IPS DF 6.9 (cell line): ENCODE results near the gene EDARADD.

Experiments
- DNase-seq: peaks from one replicate; pipeline ENCODE4 v3.0.0-alpha.2; 2013; ENCODE audit warnings: low read depth, low spot score
- H3K27ac ChIP-seq: one replicate; pipeline ENCODE4 v1.5.1; 2013; ENCODE audit warnings: low read length, control low read depth
- H3K27me3 ChIP-seq: 2 replicates; pipeline ENCODE4 v1.6.1; 2013; ENCODE audit warnings: mild to moderate bottlenecking, low read length; ENCODE audit not compliant: control insufficient read depth, insufficient read depth
- H3K36me3 ChIP-seq: 2 replicates; pipeline ENCODE4 v1.6.1; 2013; ENCODE audit warnings: low read length; ENCODE audit not compliant: control insufficient read depth, insufficient read depth
- H3K4me1 ChIP-seq: 2 replicates; pipeline ENCODE4 v1.6.1; 2013; ENCODE audit warnings: low read length; ENCODE audit not compliant: control insufficient read depth, insufficient read depth
- H3K4me3 ChIP-seq: 2 replicates; pipeline ENCODE4 v1.5.1; 2013; ENCODE audit warnings: mild to moderate bottlenecking, low read length
- H3K9me3 ChIP-seq: 2 replicates; pipeline ENCODE4 v1.6.1; 2013; ENCODE audit warnings: low read length, inconsistent platforms; ENCODE audit not compliant: control insufficient read depth, insufficient read depth
- WGBS: extraction: QIAGEN DNeasy Blood & Tissue Kit; methylation state at CpG from one replicate; pipeline ENCODE4 v1.1.7; 2013; ENCODE audit warnings: mixed read lengths, missing lambda C conversion rate; ENCODE audit not compliant: insufficient read length, insufficient coverage; 5-methylcytosine and 5-hydroxymethylcytosine counted together

EDARADD gene

GRCh38 chr1:236511735-236512418 lies 117.8 kb downstream of the EDARADD start:
- Histone ChIP-seq H3K4me1 (no peaks in the 10 kb centered on the region; the same call in 1 of the 2 replicates), H3K27ac (no peak overlapping the region), H3K27me3 (no peaks in the 10 kb centered on the region), H3K4me3 (no peak overlapping the region), H3K36me3 (no peaks in the 10 kb centered on the region), H3K9me3 (no peaks in the 10 kb centered on the region)
- WGBS = no CpG with 5 or more reads among the region's 11 CpGs
- no peak for DNase-seq

GRCh38 chr1:236514703-236515442 lies 120.8 kb downstream of the EDARADD start:
- Histone ChIP-seq H3K4me1 (no peaks in the 10 kb centered on the region; the same call in 1 of the 2 replicates), H3K27me3 (no peaks in the 10 kb centered on the region), H3K27ac (no peak overlapping the region), H3K36me3 (no peaks in the 10 kb centered on the region), H3K9me3 (no peaks in the 10 kb centered on the region), H3K4me3 (no peak overlapping the region)
- no CpG with 5 or more reads among the region's 4 CpGs for WGBS
- no peak for DNase-seq

GRCh38 chr1:236515443-236515958 lies 121.4 kb downstream of the EDARADD start:
- no peaks in the 10 kb centered on the region for H3K36me3 ChIP-seq
- no CpG with 5 or more reads among the region's 4 CpGs for WGBS
- no peak for DNase-seq
- no peak overlapping the region for H3K27ac ChIP-seq
- H3K27me3 ChIP-seq = 0 out of 2 replicates have a peak, but pooled peaks cover under 1% of the 10 kb centered on the region
- no peak overlapping the region for H3K4me3 ChIP-seq
- no peaks in the 10 kb centered on the region for H3K9me3 ChIP-seq
- H3K4me1 ChIP-seq = no peaks in the 10 kb centered on the region; the same call in 1 of the 2 replicates

- no peaks in the 10 kb centered on the region for H3K9me3 ChIP-seq
- DNase-seq = no peak
- H3K4me1 ChIP-seq = no peaks in the 10 kb centered on the region; the same call in 1 of the 2 replicates
- no CpG with 5 or more reads among the region's 8 CpGs for WGBS
- no peaks in the 10 kb centered on the region for H3K36me3 ChIP-seq
- H3K4me3 ChIP-seq = no peak overlapping the region
- H3K27ac ChIP-seq = no peak overlapping the region
- H3K27me3 ChIP-seq = 0 out of 2 replicates have a peak, but pooled peaks cover 2% of the 10 kb centered on the region
Observed at GRCh38 chr1:236516929-236517704, 123.0 kb downstream of the EDARADD start.

GRCh38 chr1:236518322-236518721 lies 124.2 kb downstream of the EDARADD start:
- 100% methylated on average over 1 of the region's 5 CpGs for WGBS
- H3K27me3 ChIP-seq = 0 out of 2 replicates have a peak, but pooled peaks cover 2% of the 10 kb centered on the region
- H3K36me3 ChIP-seq = no peaks in the 10 kb centered on the region
- H3K4me3 ChIP-seq = no peak overlapping the region
- peaks cover 2% of the 10 kb centered on the region for H3K4me1 ChIP-seq
- H3K9me3 ChIP-seq = no peaks in the 10 kb centered on the region
- H3K27ac ChIP-seq = no peak overlapping the region
- DNase-seq = no peak

GRCh38 chr1:236520445-236521005 lies 126.4 kb downstream of the EDARADD start:
- H3K27me3 ChIP-seq = 0 out of 2 replicates have a peak, but pooled peaks cover 2% of the 10 kb centered on the region
- H3K4me1 ChIP-seq = peaks cover 2% of the 10 kb centered on the region
- no peak overlapping the region for H3K27ac ChIP-seq
- no peaks in the 10 kb centered on the region for H3K9me3 ChIP-seq
- no peak overlapping the region for H3K4me3 ChIP-seq
- no CpG with 5 or more reads among the region's 4 CpGs for WGBS
- no peak for DNase-seq
- no peaks in the 10 kb centered on the region for H3K36me3 ChIP-seq

- Histone ChIP-seq H3K4me1 (peaks cover 2% of the 10 kb centered on the region; the same call in 1 of the 2 replicates), H3K9me3 (no peaks in the 10 kb centered on the region), H3K4me3 (peak overlapping the region; percentile 85; the same call in 1 of the 2 replicates), H3K36me3 (no peaks in the 10 kb centered on the region), H3K27me3 (0 out of 2 replicates have a peak, but pooled peaks cover 2% of the 10 kb centered on the region), H3K27ac (no peak overlapping the region)
- DNase-seq = no peak
- WGBS = no CpG with 5 or more reads among the region's 26 CpGs
Observed at GRCh38 chr1:236522937-236523703, 129.0 kb downstream of the EDARADD start.

- no peak within 1 kb of the TSS for H3K27ac ChIP-seq
- DNase-seq = no peak
- H3K4me3 ChIP-seq = peak within 1 kb of the TSS; percentile 85
- no peaks in the 10 kb centered on the region for H3K9me3 ChIP-seq
- H3K27me3 ChIP-seq = 0 out of 2 replicates have a peak, but pooled peaks cover 2% of the 10 kb centered on the region
- peaks cover 2% of the 10 kb centered on the region; the same call in 1 of the 2 replicates for H3K4me1 ChIP-seq
- H3K36me3 ChIP-seq = no peaks in the 10 kb centered on the region
- no CpG with 5 or more reads among the region's 35 CpGs for WGBS
Observed at GRCh38 chr1:236523704-236524141, 129.6 kb downstream of the EDARADD start, which contains the start of gene LGALS8. Gene LGALS8 (plus strand): TSS chr1:236523982. CDS start chr1:236526071, 2,089 bp downstream.

GRCh38 chr1:236524142-236524894 lies 130.2 kb downstream of the EDARADD start:
- no peaks in the 10 kb centered on the region for H3K9me3 ChIP-seq
- DNase-seq = no peak
- no peaks in the 10 kb centered on the region for H3K36me3 ChIP-seq
- peaks cover 2% of the 10 kb centered on the region; the same call in 1 of the 2 replicates for H3K4me1 ChIP-seq
- peak overlapping the region; percentile 85 for H3K4me3 ChIP-seq
- WGBS = no CpG with 5 or more reads among the region's 32 CpGs
- H3K27ac ChIP-seq = no peak overlapping the region
- 0 out of 2 replicates have a peak, but pooled peaks cover 2% of the 10 kb centered on the region for H3K27me3 ChIP-seq
